Measurements from ENCODE around the gene NT5C.

- TF ChIP-seq CTCF (IDR thresholded peaks at IDR 0.05) (no peak), POLR2A (IDR thresholded peaks at IDR 0.05) (no peak)
Measured at GRCh38 chr17:75168998-75169397, 37.5 kb upstream of the NT5C start.
